GM06990 (cell line): ENCODE data around the gene C1RL.

Experiments used
- DNase-seq: peaks from one replicate; pipeline ENCODE4 v3.0.0-alpha.2; 2011; ENCODE audit not compliant: insufficient read length; ENCODE audit errors: extremely low read depth
- H3K27me3 ChIP-seq: replicated peaks from 2 replicates; pipeline ENCODE4 v1.6.0; 2011; ENCODE audit warnings: low read length; ENCODE audit not compliant: control insufficient read depth, insufficient read depth
- H3K36me3 ChIP-seq: 2 replicates; pipeline ENCODE4 v1.5.1; 2011; ENCODE audit warnings: low read length; ENCODE audit not compliant: control insufficient read depth, insufficient read depth
- H3K4me3 ChIP-seq: replicated peaks from 2 replicates; pipeline ENCODE4 v1.5.1; 2011; ENCODE audit warnings: low read depth, mild to moderate bottlenecking, control low read depth, low read length
- TF ChIP-seq, protein P1 (sequence below): IDR thresholded peaks from 2 replicates; pipeline ENCODE4 v1.5.1; 2011; ENCODE audit warnings: low read length, control low read depth, mild to moderate bottlenecking, inconsistent platforms; ENCODE audit not compliant: insufficient read depth, poor library complexity, severe bottlenecking

Gene C1RL

DNA sequence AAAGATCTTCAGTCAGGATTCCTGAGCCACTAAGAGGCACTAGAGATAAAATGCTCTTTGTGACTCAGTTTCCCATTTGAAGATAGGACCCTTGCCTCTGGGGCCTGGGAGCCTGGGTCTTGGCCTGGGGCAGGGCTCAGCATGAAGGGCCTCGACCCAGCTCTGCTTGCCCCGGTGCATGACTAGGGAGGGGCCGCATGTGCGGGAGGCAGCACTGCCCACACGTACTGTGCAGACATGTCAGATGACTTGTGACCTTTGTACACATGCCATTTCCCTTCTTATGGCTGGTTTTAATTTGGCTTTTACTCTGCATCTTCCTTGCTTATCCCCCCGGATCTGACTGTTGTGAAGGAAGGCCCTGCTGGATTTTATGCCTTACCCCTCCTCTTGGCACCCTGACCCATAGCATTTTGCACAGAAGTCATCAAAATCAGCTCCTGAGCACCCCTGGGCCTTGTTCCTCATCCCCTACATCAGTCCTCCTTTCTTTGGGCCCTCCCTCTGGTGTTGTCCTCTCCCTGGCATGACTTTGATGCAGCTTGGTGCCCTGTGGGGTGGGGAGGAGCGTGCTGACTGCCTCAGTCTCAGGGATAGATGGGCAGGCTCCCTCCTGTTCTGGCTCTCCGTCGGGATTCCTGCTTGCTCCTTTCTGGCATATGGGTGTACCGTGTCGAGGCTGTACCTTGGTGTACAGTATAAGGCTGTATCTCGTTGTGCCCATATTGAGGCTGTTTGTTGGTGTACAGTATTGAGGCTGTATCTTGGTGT lies 25.6 kb upstream of the C1RL start:
- TF ChIP-seq, protein P1, sequence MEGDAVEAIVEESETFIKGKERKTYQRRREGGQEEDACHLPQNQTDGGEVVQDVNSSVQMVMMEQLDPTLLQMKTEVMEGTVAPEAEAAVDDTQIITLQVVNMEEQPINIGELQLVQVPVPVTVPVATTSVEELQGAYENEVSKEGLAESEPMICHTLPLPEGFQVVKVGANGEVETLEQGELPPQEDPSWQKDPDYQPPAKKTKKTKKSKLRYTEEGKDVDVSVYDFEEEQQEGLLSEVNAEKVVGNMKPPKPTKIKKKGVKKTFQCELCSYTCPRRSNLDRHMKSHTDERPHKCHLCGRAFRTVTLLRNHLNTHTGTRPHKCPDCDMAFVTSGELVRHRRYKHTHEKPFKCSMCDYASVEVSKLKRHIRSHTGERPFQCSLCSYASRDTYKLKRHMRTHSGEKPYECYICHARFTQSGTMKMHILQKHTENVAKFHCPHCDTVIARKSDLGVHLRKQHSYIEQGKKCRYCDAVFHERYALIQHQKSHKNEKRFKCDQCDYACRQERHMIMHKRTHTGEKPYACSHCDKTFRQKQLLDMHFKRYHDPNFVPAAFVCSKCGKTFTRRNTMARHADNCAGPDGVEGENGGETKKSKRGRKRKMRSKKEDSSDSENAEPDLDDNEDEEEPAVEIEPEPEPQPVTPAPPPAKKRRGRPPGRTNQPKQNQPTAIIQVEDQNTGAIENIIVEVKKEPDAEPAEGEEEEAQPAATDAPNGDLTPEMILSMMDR = no peak
- no peaks in the 10 kb centered on the region for H3K27me3 ChIP-seq
- H3K4me3 ChIP-seq = no peak overlapping the region
- peaks cover 9% of the 10 kb centered on the region for H3K36me3 ChIP-seq
- DNase-seq = no peak

DNA sequence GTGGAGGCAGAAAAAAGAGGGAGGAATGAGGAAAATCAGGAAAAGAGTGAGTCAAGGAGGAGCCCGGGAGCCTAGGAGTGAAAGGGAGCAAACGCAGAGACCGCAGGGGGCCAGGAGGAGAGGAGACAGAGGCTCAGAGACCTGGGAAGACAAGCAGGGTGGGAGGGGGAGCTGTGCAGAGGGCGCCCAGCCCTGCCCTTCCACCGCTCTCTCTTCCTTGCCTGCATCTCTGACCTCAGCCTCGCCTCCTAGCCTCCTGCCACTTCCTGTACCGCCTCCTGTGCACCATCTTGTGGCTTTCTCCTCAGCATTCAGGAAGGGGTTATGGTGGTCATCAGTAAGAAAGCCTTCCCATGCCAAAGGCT lies 22.5 kb upstream of the C1RL start:
- Histone ChIP-seq H3K27me3 (no peaks in the 10 kb centered on the region), H3K36me3 (peaks cover 2% of the 10 kb centered on the region), H3K4me3 (no peak overlapping the region; the same call in 1 of the 2 replicates)
- no peak for DNase-seq
- TF ChIP-seq, protein P1 = no peak

DNA sequence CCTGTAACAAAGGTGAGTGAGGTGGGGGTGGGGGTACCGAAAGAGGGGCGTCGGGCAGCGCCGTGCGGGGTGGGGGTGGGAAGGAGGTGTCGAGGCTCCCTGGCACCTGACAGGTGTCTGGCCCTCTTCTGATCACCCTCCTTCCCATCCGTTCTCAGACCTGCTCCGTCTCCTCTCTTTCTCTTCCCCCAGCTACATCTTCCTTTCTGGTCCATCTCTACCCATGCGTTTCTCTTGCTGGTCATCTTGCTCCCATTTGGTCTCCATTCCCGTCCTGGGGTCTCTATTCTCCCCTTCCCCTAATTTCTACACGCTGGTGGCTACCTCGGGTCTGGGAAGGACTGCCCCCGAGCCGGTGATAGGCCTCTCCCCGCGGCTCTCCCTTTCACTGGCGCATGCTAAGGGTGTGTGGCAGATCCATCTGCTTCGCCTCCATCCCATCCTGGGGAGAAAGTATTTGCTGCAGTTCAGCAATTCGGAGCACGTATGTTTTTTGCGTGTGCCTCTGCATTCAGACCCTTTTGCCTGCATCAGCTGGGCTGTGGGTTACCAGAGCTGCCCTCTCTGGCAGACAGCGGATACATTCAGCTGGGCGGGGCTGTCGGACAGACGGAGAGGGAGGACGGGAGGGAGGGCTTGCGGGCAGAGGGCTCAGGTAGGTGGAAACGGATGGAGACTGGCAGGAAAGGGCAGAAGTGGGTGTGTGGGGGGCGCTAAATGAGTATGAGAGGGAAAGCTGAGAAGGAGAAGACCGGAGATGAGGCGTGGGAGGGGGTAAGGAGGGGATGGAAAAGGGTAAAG lies 21.9 kb upstream of the C1RL start:
- TF ChIP-seq, protein P1 = peak; percentile 25
- DNase-seq = peak; percentile 39
- Histone ChIP-seq H3K27me3 (no peaks in the 10 kb centered on the region), H3K4me3 (peak overlapping the region; percentile 85), H3K36me3 (peaks cover 2% of the 10 kb centered on the region)

DNA sequence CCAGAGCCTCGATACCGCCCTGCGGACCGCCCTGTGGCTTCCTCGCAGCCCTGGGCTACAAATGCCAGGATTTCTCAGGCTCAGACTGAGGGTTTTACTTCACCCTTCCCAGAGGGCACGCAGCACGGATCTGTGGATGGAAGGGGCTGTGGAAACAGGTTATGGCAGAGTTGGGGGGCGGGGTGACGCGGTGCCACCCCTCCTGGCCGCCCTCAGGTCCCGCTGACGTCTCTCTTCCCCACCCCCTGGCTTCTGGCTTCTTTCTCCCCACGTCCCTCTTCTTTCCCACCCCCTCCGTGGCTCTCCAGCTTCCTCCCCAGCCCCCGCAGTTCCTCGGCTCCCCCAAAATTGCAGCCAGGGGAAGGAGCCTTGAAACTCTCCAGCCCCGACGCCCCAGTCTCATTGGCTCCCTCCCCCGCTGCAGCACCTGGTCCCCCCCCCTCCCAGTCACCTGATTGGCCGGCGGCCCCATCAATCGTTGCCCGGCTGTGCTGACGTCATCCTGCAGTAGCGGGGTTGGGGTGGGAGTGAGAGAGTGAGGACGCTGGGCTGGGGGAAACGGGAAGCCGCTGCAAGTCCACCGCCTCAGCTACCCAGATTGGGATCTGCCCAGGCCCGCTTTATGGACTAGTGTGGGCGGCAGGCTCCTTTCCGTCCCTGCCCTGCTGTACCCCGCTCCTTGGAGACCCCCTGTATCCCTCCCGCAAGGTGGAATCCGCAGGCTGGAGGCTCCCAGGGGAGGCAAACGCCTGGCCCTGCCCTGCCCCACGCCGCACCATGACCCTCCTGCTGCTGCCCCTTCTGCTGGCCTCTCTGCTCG lies 21.1 kb upstream of the C1RL start, which contains the start of gene CLSTN3:
CLSTN3 (plus strand) TSS at position 500 of the 820 bp plus-strand sequence; CDS start at position 778, 278 bp downstream.
- Histone ChIP-seq H3K27me3 (no peaks in the 10 kb centered on the region), H3K36me3 (peaks cover 2% of the 10 kb centered on the region), H3K4me3 (peak within 1 kb of the TSS; percentile 85)
- TF ChIP-seq, protein P1 = no peak
- peak; percentile 88 for DNase-seq

DNA sequence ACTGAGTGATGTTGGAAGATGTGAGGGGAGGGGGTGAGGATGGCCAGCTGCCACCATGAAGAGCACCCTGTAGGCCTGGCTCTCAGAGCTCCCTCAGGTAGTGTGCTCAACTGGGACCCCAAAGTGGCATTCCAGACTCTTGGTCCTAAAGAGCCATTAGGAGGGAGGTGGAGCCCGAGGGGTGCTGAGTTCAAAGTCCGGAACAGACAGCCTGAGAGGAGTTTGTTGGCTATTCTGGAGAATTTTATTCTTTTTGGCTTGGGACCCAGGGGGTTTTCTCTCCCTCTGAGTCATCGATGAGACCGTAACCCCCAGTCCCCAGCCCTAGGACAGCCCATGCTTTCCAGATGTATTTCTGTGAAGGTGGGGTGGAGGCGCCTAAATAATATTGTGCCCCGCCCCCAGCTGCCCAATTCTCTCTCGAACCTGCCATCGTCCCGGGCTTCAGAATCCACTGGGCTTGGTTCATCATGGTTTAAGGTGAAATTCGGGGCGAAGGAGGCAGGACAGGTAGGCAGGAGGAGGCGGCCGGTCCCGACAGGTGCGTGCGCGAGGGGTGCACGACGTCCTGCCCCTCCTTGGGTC lies 20.4 kb upstream of the C1RL start:
- TF ChIP-seq, protein P1 = no peak
- Histone ChIP-seq H3K4me3 (peak overlapping the region; percentile 85), H3K36me3 (peaks cover 2% of the 10 kb centered on the region), H3K27me3 (no peaks in the 10 kb centered on the region)
- no peak for DNase-seq
